GM23338 (cell line): ENCODE measurements around the gene C8G.

Experiments
- CTCF ChIP-seq, 2 experiments: fragments of 200-600 bp in 1 of 2; sonication (generic) in 1 of 2; conservative IDR thresholded peaks; 2 replicates each; pipeline versions ENCODE4 v1.5.1 to v1.6.1; 2016 to 2017; ENCODE audit warnings: antibody characterized with exemption in 2 of 2, low read depth in 2 of 2, mild to moderate bottlenecking in 2 of 2, moderate library complexity in 1 of 2
- EZH2phosphoT487 ChIP-seq: fragments of 200-600 bp; sonication (generic); IDR thresholded peaks from one replicate; pipeline ENCODE4 v1.8.1; 2018; ENCODE audit warnings: antibody characterized with exemption; ENCODE audit not compliant: unreplicated experiment
- POLR2AphosphoS5 ChIP-seq: IDR thresholded peaks from 2 replicates; pipeline ENCODE4 v1.6.1; 2016; ENCODE audit warnings: antibody characterized with exemption, low read depth
- REST ChIP-seq: IDR thresholded peaks from one replicate; pipeline ENCODE4 v1.6.1; 2018; ENCODE audit warnings: antibody characterized with exemption; ENCODE audit not compliant: unreplicated experiment

- peak; percentile 32; the same call in 1 of the 2 replicates for TF ChIP-seq POLR2AphosphoS5
- TF ChIP-seq CTCF (conservative IDR thresholded peaks at IDR 0.05; ENCODE audit: low read depth in 2 of 2): peak; percentile 48 to 88
- no peak for TF ChIP-seq REST
- no peak for TF ChIP-seq EZH2phosphoT487
Measured at GRCh38 chr9:136947955-136948510, 3.0 kb downstream of the C8G start.
